Astrocyte of the spinal cord (primary cell): ENCODE results near the gene CKS1B.

Experiments
- DNase-seq: peaks from one replicate; pipeline ENCODE4 v3.0.0; 2011; ENCODE audit warnings: low read depth, low spot score
- H3K4me3 ChIP-seq: 2 replicates; pipeline ENCODE4 v1.5.1; 2011; ENCODE audit warnings: low read depth, mild to moderate bottlenecking, low read length, moderate library complexity
- CTCF ChIP-seq: IDR thresholded peaks from 2 replicates; pipeline ENCODE4 v1.5.1; 2012; ENCODE audit warnings: low read depth, mild to moderate bottlenecking, low read length, inconsistent platforms
- in situ Hi-C: cut with HindIII; loops from 2 replicates; pipeline ENCODE4 v1.10.0; 2017; ENCODE audit warnings: low sequenced_read_pairs

The CKS1B gene

GRCh38 chr1:154936555-154937084, 37.9 kb upstream of the CKS1B start, which contains the start of gene PMVK:
PMVK (minus strand) TSS chr1:154936719; CDS start chr1:154936685, 34 bp downstream.
- peak within 1 kb of the TSS; percentile 65 for H3K4me3 ChIP-seq
- peak; percentile 27 for TF ChIP-seq CTCF
- in situ Hi-C loops, result no loop called here
- peak; percentile 98 for DNase-seq

DNA sequence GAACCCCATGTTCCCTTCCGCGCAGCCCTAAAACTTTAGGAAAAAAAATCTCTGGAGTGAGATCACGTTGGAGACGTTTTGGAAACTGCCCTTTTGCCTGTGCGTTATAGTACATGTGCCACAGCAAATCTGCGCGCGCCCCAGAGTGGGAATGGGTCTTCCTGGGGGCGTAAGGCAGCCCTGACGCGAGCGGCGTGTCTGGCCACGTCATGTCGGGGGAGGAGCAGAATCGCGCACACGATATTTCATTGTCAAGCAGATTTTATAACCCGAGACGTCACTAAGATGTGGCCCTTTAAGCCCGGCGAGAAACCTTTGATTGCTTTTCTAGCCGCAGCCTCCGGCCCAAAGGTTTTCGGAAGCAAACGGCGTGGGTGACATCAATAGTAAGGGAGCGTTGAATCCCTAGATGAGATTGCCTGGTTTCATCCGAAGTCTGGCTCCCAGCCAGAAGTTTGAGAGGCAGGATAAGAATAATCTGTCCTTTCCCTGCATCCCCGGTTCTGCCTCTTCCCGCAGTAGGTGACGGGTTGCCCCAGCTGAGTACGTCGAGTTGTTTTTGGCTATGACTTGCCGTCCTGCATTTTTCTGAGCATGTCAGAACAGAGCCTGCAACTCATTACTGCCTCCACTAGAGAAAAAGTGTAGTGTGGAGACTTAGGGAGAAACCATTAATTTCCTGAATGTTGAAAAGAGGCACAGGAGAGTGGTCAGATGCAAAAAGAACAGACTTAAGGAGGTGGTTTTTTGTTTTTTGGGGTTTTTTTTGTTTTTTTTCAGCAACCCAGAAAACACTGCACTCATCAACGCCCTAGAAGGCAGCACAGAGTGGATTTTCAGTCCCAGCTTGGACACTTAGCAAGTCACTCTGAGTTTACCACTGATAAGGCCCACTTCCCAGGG, 37.1 kb upstream of the CKS1B start:
- in situ Hi-C loops, result no loop called here

GRCh38 chr1:154937988-154938386, 36.5 kb upstream of the CKS1B start:
- peak overlapping the region; percentile 65 for H3K4me3 ChIP-seq
- in situ Hi-C loops, result no loop called here
- no peak for TF ChIP-seq CTCF
- DNase-seq, result no peak

More for the DNA sequence above, 37.1 kb upstream of the CKS1B start:
- peak; percentile 7 for TF ChIP-seq CTCF
- peak overlapping the region; percentile 65 for H3K4me3 ChIP-seq
- peak; percentile 97 for DNase-seq

DNA sequence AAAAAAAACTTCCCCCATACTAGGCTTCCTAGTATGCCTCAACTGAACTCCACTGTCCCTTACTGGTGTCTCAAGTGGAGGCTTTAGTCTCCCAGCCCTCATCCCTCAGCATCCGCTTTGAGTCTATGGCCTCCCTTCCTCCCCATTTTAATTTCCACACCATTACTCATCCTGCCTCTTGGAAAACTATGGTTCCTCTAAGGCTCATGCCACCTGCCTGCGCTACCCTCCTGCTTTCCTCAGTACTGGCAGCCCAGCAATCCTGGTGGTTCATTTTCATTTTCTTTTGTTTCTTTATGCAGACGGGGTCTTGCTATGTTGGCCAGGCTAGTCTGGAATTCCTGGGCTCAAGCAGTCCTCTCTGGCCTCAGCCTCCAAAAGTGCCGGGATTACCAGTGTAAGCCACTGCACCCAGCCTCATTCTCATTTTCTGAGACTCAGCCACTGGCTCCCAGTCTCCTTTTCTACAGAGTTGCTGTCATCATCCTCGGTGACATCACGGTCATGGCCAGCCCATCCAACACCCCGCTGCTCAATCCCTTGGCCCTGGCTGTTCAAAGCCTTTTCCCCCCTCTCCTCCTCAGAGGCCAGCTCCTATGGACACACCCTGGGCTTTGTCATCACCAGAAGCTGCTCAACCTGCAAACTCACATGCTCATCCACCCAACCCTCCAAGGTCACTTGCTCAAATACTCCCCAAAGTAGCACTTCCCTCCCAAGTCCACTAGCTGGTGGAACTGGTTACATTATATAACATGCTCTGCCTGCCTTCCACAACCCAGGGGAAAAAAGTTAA, 35.7 kb upstream of the CKS1B start:
- no peak overlapping the region for H3K4me3 ChIP-seq
- no peak for DNase-seq
- no peak for TF ChIP-seq CTCF
- in situ Hi-C loops, result no loop called here

DNA sequence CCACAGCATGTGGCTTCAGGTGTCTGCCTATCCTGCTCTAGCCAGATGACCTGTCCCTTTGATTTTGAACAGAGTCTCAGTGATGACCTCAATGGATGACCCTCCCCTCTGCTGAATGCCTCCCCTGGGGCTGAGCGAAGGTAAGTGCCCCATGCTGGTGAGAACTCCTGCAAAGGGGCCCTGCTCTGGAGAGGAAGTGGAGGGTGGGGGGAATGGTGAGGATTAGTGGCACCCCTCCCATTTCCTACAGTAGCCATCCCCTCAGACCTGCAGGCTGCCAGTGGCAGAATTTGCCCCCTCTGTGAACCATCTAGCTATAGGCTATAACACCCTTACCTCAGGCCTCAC, 34.3 kb upstream of the CKS1B start:
- no peak overlapping the region for H3K4me3 ChIP-seq
- TF ChIP-seq CTCF, result no peak
- in situ Hi-C loops, result no loop called here
- no peak for DNase-seq

DNA sequence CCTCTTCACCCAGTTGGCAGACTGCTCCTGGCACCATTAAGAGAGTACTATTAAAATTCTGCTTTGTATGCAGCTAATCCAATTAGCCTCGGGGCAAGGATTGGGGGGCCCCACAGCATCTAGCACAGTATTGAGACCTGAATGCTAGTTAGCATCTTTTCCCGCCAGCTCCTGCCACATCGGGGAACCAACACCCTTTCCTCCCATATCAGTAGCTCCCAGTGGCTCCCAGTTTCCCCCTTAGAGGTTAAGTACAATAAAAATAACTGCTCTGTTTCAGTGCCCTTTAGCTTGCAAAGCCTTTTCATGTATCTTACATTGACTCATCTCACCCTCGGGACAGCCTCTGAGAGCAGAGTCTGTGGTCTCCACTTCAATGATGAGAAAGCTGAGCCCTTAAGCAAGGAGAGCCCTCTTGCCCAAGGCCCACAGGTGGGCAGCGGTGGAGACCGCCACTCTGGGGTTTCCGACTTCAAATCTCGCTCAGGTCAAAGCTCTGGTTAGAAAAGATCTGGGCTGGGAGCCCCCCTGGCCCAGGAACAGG, 33.8 kb upstream of the CKS1B start:
- in situ Hi-C loops, result no loop called here
- no peak for TF ChIP-seq CTCF
- DNase-seq, result no peak
- no peak overlapping the region for H3K4me3 ChIP-seq
